Measurements from ENCODE around the gene CXCL6.

GRCh38 chr4:73866246-73866645 is 29.8 kb downstream of the CXCL6 start:
- TF ChIP-seq POLR2A (IDR thresholded peaks at IDR 0.05; ENCODE audit: borderline replicate concordance, extremely low read depth, insufficient read depth, insufficient read length) (no peak), EGR1 (IDR thresholded peaks at IDR 0.05; ENCODE audit: low read depth) (no peak), RAD21 (IDR thresholded peaks at IDR 0.05; ENCODE audit: low read depth) (no peak), EZH2phosphoT487 (IDR thresholded peaks at IDR 0.05; ENCODE audit: borderline replicate concordance) (no peak), CEBPB (IDR thresholded peaks at IDR 0.05; ENCODE audit: low read depth) (no peak), SP1 (IDR thresholded peaks at IDR 0.05; ENCODE audit: low read depth) (no peak), JUND (IDR thresholded peaks at IDR 0.05) (no peak), ZBTB33 (IDR thresholded peaks at IDR 0.05; ENCODE audit: extremely low read depth, insufficient replicate concordance, low read length) (no peak)
- TF ChIP-seq, protein P1, sequence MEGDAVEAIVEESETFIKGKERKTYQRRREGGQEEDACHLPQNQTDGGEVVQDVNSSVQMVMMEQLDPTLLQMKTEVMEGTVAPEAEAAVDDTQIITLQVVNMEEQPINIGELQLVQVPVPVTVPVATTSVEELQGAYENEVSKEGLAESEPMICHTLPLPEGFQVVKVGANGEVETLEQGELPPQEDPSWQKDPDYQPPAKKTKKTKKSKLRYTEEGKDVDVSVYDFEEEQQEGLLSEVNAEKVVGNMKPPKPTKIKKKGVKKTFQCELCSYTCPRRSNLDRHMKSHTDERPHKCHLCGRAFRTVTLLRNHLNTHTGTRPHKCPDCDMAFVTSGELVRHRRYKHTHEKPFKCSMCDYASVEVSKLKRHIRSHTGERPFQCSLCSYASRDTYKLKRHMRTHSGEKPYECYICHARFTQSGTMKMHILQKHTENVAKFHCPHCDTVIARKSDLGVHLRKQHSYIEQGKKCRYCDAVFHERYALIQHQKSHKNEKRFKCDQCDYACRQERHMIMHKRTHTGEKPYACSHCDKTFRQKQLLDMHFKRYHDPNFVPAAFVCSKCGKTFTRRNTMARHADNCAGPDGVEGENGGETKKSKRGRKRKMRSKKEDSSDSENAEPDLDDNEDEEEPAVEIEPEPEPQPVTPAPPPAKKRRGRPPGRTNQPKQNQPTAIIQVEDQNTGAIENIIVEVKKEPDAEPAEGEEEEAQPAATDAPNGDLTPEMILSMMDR (IDR thresholded peaks at IDR 0.05 in 2 of 3, conservative IDR thresholded peaks at IDR 0.05 in 1 of 3; ENCODE audit: borderline replicate concordance in 1 of 3, insufficient read depth in 1 of 3, low read depth in 2 of 3, low read length in 2 of 3): no peak
- TF ChIP-seq, protein P2, sequence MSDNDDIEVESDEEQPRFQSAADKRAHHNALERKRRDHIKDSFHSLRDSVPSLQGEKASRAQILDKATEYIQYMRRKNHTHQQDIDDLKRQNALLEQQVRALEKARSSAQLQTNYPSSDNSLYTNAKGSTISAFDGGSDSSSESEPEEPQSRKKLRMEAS (IDR thresholded peaks at IDR 0.05): no peak

Data from HCT116 (cell line).